ENCODE results near the gene GPC6. TPM values are rescaled to one million over a fixed set of nuclear protein-coding genes. Genes with fewer than 3 reads are reported as not detected.

Gene GPC6
- total RNA-seq, 1 experiment from 2014 or later = not detected

DNA sequence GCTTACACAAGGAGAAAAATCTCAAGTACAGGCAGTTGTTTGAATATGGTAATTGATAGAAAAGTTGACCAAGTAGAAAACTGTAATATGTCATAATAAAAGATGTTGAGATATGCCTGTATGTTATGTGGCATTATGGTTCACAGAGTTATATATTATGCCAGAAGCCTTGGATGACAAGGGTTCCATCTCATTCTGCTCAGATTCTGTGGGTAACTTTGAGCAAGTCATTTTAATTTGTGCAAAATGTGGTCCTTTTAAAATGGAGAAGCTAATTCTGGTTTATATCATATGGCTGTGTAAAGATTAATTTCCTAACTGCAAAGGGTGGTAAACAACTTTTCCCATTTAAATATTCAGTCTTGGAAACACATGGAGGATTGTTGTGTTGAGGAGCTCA, 180.9 kb downstream of the GPC6 start:
- no peaks in the 10 kb centered on the region for H3K4me1 Mint-ChIP-seq (ENCODE audit: low read depth, unreplicated experiment)
- H3K9me3 Mint-ChIP-seq (ENCODE audit: low read depth, unreplicated experiment) = peaks cover 5% of the 10 kb centered on the region
- TF ChIP-seq, protein P1, sequence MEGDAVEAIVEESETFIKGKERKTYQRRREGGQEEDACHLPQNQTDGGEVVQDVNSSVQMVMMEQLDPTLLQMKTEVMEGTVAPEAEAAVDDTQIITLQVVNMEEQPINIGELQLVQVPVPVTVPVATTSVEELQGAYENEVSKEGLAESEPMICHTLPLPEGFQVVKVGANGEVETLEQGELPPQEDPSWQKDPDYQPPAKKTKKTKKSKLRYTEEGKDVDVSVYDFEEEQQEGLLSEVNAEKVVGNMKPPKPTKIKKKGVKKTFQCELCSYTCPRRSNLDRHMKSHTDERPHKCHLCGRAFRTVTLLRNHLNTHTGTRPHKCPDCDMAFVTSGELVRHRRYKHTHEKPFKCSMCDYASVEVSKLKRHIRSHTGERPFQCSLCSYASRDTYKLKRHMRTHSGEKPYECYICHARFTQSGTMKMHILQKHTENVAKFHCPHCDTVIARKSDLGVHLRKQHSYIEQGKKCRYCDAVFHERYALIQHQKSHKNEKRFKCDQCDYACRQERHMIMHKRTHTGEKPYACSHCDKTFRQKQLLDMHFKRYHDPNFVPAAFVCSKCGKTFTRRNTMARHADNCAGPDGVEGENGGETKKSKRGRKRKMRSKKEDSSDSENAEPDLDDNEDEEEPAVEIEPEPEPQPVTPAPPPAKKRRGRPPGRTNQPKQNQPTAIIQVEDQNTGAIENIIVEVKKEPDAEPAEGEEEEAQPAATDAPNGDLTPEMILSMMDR (IDR thresholded peaks at IDR 0.05; ENCODE audit: unreplicated experiment) = no peak
- no peak overlapping the region for H3K4me3 Mint-ChIP-seq (ENCODE audit: low read depth, unreplicated experiment)
- CTCF ChIA-PET = no interaction called here
- no peak for DNase-seq
- BruUV-seq (replicated peaks) = no TSS peak
- no peaks in the 10 kb centered on the region for H3K27me3 Mint-ChIP-seq (ENCODE audit: unreplicated experiment)
- intact Hi-C loops (cut with micrococcal nuclease; ENCODE audit: unreplicated experiment) = no loop called here
- H3K27ac Mint-ChIP-seq (ENCODE audit: unreplicated experiment) = no peak overlapping the region
- H3K36me3 Mint-ChIP-seq (ENCODE audit: insufficient read depth, unreplicated experiment) = no peaks in the 10 kb centered on the region

DNA sequence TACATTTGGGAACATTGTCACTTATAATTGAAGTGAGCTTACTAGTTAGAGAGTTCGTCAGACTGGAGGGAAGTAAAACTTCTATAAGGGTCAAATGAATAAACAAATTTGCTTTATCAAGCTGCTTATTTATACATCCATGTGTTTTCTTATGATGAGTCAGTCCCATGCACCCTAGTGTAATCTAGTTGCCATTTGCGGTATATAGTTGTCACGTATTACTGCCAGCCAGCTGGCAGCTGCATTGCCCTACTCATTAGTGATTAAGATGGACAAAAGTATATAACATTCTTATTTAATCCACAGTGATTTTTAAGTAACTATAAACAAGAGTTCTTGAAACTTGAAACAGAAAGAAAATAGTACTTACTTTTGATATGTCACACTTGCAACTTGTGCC, 182.4 kb downstream of the GPC6 start:
- H3K27me3 Mint-ChIP-seq (ENCODE audit: unreplicated experiment) = no peaks in the 10 kb centered on the region
- TF ChIP-seq, protein P1 (IDR thresholded peaks at IDR 0.05; ENCODE audit: unreplicated experiment) = no peak
- no peaks in the 10 kb centered on the region for H3K4me1 Mint-ChIP-seq (ENCODE audit: low read depth, unreplicated experiment)
- intact Hi-C loops (cut with micrococcal nuclease; ENCODE audit: unreplicated experiment) = no loop called here
- CTCF ChIA-PET = no interaction called here
- DNase-seq = no peak
- no peak overlapping the region for H3K27ac Mint-ChIP-seq (ENCODE audit: unreplicated experiment)
- no peaks in the 10 kb centered on the region for H3K36me3 Mint-ChIP-seq (ENCODE audit: insufficient read depth, unreplicated experiment)
- no TSS peak for BruUV-seq (replicated peaks)
- peaks cover 5% of the 10 kb centered on the region for H3K9me3 Mint-ChIP-seq (ENCODE audit: low read depth, unreplicated experiment)
- H3K4me3 Mint-ChIP-seq (ENCODE audit: low read depth, unreplicated experiment) = no peak overlapping the region

DNA sequence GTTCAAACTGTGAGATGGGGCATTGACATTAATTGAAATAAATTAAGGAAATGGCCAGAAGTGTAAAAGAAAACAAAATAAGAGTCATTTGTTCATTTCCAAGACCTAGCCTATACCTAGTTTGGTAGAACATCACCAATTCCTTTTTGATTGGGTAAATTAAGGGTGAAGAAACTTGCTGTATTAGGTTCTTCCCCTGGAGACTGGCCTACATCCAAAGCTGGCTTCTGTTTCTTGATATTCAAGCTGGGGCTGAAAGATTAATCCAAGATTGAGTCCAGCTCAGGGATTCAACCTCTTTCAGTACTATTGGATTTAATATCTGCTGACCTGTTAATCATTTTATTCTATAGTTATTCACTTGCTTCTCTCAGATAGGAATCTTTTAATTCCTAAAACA, 183.2 kb downstream of the GPC6 start:
- no TSS peak for BruUV-seq (replicated peaks)
- Mint-ChIP-seq H3K4me3 (ENCODE audit: low read depth, unreplicated experiment) (no peak overlapping the region), H3K36me3 (ENCODE audit: insufficient read depth, unreplicated experiment) (no peaks in the 10 kb centered on the region), H3K9me3 (ENCODE audit: low read depth, unreplicated experiment) (peaks cover 7% of the 10 kb centered on the region), H3K4me1 (ENCODE audit: low read depth, unreplicated experiment) (no peaks in the 10 kb centered on the region), H3K27ac (ENCODE audit: unreplicated experiment) (no peak overlapping the region), H3K27me3 (ENCODE audit: unreplicated experiment) (no peaks in the 10 kb centered on the region)
- no peak for DNase-seq
- TF ChIP-seq, protein P1 (IDR thresholded peaks at IDR 0.05; ENCODE audit: unreplicated experiment) = no peak
- CTCF ChIA-PET = no interaction called here
- intact Hi-C loops (cut with micrococcal nuclease; ENCODE audit: unreplicated experiment) = no loop called here

DNA sequence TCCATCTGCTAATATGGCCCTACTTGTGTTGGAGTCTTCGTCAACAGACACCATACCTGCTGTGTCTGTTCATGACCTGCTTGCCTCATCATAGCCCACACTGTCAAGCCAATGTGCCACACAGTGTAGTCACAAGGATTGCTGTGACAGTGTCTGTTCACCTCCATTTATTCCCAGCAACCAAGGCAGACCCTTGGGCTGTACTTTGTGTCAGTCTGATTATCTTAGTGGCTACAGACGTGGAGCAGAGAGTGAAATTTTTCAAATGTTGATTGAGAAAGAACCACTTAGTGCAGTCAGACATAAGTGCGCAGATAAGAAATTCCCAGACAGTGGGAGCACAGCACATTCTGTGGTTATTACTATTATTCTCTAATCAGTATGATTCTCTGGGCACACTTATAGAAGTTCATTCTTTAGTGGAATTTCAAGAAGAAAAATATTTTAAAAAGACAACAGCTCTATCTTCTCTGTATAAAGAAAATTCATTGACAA, 184.6 kb downstream of the GPC6 start:
- no TSS peak for BruUV-seq (replicated peaks)
- no peak overlapping the region for H3K27ac Mint-ChIP-seq (ENCODE audit: unreplicated experiment)
- H3K27me3 Mint-ChIP-seq (ENCODE audit: unreplicated experiment) = no peaks in the 10 kb centered on the region
- H3K4me3 Mint-ChIP-seq (ENCODE audit: low read depth, unreplicated experiment) = no peak overlapping the region
- peaks cover 7% of the 10 kb centered on the region for H3K9me3 Mint-ChIP-seq (ENCODE audit: low read depth, unreplicated experiment)
- CTCF ChIA-PET = no interaction called here
- intact Hi-C loops (cut with micrococcal nuclease; ENCODE audit: unreplicated experiment) = no loop called here
- H3K36me3 Mint-ChIP-seq (ENCODE audit: insufficient read depth, unreplicated experiment) = no peaks in the 10 kb centered on the region
- TF ChIP-seq, protein P1 (IDR thresholded peaks at IDR 0.05; ENCODE audit: unreplicated experiment) = no peak
- no peak for DNase-seq
- H3K4me1 Mint-ChIP-seq (ENCODE audit: low read depth, unreplicated experiment) = no peaks in the 10 kb centered on the region

Measured in Calu3 (cell line).